Stimulated activated CD4-positive, alpha-beta T cell treated with anti-CD3 and anti-CD28 coated beads, Interleukin-1b, Interleukin-23, amount 100 ng/mL, for 24 hours (primary cell): ENCODE data around the gene CHRNB2.

ENCODE experiments used
- DNase-seq, 4 experiments: peaks; one replicate each; pipeline ENCODE4 v3.0.0-alpha.2; 2020; ENCODE audit warnings: low read depth in 4 of 4, low spot score in 1 of 4

Gene CHRNB2

DNA sequence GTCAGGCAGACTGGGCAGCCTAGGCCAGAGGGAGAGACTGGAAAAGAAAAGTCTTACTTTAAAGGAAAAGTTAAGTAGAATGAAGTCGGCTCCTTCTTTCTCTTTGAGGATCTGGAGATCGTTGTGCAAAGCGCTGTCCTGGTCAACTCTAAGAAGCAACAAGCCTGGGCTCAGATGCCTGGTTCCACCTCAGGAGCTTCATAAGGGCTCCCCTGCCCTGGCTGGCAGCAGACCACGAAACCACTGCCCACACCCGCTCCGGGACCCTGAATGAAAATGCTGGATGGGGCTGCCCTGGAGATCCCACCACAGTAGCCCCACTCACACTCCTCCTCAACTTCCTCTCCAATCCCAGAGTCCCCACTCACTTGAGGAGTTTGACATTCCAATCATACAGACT lies 15.5 kb upstream of the CHRNB2 start:
- no peak for DNase-seq

GRCh38 chr1:154553056-154554030 lies 14.2 kb upstream of the CHRNB2 start:
- DNase-seq, result no peak

GRCh38 chr1:154556422-154556821 lies 11.2 kb upstream of the CHRNB2 start:
- no peak for DNase-seq

DNA sequence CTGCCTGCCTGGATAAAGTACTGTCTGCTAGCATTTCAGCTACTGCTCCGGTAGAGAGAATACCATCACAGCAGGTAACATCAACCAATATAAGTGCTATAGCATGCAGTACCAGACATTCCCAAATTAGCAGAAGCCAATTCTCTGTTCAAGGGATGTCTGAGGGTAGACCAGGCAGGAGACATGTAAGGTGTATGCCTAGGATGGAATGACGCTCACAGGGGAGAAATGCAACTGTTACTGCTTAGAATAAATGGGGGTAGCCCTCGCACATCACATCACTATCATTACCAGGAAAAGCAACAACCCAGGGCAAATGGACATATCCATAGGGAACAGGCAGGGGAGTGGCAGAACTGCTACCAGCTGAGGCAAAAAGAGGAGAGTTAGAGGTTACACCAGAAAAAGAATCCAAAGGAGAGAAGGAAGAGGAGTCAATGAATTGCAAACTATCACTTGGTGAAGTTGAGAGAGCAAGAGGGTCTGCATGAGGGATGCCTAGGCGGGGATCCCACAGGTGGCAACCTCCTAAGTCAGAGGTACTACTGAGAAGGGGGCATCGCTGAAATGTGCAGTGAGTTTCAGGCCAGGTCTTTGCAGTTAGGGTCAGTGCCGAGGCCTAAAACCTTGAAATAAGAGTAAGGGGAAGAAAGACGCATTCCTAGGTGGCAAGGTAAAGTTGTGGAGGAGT lies 10.2 kb upstream of the CHRNB2 start:
- DNase-seq, result no peak

- no peak for DNase-seq
Observed at GRCh38 chr1:154557939-154558719, 9.4 kb upstream of the CHRNB2 start, which contains the start of gene UBE2Q1. TSS of gene UBE2Q1 (minus strand) at chr1:154558662. CDS start at chr1:154558553, 109 bp downstream.

DNA sequence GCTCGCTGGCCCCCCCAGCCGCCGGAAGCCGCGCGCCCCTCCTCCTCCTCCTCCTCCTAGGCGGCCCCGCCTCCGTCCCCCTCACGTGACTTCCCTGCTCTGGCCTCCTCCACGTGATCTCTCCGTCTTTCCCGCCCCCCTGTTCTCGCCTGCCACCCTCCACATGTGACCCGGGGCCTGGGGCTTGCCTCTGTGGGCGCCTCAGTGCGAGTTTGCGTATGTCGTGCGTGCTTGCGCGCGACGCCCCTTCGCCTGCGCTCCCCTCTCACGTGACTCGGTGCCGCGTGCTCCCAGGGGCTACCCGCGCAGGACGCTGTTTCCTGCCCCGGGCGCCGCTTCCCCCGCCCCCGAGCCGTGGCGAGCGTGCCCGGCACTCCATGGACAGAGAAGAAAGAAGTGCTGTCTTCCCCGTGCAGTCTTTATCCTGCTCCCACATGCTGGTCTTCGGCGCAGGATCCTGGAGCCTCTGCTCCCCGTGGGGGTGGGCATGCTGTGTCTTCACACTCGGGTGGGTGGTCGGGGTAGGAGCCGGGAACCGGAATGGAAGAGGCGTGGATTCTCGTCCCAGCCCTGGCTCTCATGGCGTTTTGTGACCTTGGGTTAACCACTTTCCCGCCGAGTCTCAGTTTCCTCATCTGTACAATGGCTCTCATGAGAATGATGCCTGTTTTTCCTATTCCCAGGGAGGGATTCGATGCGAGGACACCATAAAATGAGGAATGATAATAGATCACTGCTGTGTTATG lies 8.7 kb upstream of the CHRNB2 start:
- DNase-seq, result peak; percentile 97 to 99 (median 98)

- DNase-seq, result peak; percentile 68 to 75 (median 72)
Observed at GRCh38 chr1:154559466-154560044, 8.0 kb upstream of the CHRNB2 start.

DNA sequence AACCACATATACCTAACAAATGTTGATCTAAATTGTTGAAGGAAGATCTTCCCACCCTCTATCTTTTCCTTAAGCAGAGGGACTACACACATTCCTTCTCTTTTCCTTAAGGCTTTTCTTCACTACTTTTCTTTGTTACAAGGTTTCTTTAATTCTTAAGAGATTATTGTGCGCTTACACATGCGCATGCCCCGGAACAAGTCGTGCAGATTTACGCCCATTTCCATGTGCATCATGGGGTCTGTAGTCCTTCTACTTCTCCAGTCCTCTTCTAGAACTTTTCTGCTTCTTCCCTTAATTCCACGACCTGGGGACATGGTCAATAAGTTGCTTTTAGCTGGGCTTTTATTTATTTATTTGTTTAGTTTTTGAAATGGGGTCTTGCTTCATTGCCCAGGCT lies 1.7 kb upstream of the CHRNB2 start:
- no peak for DNase-seq

GRCh38 chr1:154568157-154568815 lies 708 bp downstream of the CHRNB2 start:
- no peak for DNase-seq

GRCh38 chr1:154571244-154571963 lies 3.8 kb downstream of the CHRNB2 start:
- DNase-seq, result no peak

DNA sequence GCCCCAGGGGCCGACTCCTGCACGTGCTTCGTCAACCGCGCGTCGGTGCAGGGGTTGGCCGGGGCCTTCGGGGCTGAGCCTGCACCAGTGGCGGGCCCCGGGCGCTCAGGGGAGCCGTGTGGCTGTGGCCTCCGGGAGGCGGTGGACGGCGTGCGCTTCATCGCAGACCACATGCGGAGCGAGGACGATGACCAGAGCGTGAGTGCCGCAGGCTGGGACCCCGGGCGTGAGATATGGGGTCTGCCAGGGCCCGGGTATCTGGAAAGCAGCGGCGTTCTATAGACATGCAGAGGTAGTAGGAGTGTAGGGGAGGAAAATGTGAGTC lies 4.3 kb downstream of the CHRNB2 start:
- DNase-seq, result no peak

DNA sequence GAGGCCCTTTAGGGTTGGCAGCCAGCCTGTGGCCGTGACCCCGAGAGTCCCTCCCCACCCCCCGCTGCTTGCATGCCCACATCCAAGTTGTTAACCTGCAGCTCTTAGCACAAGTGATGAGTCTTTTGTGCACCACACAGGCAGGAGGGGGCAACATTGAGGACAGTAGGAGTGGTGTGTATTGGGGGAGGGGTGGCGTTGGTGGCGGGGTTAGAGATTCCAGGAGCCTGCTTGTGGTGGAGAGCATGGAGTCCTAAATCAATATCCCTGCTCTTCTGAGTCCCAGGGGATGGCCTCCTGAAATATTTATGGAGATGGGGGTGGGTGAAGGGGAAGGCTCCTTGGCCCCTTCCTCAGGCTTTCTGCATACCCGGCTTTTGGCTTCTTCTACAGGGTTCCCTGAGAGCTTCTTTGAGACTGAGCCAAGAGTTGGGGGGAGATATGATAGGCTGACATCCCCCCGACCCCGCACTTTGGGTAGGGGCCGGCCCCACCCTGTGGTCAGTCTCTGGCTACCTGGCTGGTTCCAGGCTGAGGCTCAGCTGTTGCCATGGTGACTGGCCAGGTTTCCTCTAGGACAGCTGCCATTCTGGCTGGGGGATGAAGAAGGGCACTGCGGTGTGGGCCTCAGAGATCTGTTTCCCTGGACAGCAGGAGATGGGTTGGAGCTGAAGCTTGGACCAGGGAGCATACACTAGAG lies 5.0 kb downstream of the CHRNB2 start:
- DNase-seq, result no peak

DNA sequence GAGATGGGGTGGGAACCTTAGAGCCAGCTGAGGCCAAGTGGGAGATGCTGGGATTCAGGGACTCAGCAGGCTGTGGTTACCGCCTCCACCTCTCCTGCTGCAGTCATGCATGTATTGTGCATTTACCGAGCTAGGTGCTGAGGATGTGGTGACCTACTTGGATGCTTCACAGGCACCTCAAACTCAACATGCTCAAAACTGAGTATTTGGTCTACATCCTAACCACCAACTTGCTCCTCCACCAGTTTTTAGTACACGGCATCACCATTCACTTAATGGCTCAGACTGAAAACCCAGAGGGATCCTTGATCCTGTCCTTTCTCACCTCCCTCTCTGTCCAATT lies 5.6 kb downstream of the CHRNB2 start:
- no peak for DNase-seq

DNA sequence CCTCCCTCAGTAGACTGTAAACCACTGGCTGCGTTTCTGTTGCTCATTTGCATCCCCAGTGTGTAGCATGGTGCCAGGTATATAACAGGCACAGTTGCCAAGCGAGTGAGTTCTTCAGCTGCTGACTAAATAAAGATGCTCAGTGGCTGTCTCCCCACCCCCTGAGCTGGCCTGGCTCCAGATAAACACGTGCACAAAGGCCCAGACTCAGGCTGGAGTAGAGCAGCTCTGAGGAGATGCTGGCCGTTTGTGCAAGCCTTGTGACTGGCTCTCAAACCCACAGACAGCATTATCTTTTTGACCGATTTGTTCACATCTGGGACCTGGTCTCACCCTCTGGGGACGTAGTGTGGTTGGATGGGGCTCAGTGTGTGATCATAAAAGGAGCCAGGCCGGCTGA lies 7.1 kb downstream of the CHRNB2 start:
- no peak for DNase-seq

DNA sequence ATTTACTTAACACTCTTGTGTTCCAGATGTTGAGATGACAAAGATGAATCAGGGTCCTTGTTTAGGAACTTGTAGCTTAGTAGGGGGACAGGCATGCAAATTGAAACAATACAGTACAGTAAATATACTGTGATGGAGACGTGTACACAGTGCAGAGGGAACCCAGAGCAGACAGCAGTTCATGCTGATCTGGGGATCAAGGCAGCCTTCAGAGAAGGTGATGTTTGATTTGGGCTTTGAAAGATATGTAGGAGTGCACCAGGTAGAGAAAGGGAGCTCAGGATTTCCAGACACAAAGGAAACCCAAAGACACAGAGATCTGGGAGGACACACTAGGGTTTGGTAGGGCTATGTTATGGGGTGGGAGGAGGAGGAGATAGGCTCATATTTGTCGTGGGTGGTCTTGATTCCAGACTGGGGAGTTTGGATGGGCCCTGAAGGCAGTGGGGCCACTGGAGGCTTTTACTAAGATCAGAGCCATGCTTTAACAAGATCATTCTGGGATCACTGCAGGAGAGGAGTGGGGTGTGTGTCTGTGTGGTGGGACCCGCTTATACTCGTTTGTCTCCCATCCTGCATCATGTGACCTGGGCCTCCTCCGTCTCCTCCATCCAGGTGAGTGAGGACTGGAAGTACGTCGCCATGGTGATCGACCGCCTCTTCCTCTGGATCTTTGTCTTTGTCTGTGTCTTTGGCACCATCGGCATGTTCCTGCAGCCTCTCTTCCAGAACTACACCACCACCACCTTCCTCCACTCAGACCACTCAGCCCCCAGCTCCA lies 7.8 kb downstream of the CHRNB2 start:
- DNase-seq, result no peak

DNA sequence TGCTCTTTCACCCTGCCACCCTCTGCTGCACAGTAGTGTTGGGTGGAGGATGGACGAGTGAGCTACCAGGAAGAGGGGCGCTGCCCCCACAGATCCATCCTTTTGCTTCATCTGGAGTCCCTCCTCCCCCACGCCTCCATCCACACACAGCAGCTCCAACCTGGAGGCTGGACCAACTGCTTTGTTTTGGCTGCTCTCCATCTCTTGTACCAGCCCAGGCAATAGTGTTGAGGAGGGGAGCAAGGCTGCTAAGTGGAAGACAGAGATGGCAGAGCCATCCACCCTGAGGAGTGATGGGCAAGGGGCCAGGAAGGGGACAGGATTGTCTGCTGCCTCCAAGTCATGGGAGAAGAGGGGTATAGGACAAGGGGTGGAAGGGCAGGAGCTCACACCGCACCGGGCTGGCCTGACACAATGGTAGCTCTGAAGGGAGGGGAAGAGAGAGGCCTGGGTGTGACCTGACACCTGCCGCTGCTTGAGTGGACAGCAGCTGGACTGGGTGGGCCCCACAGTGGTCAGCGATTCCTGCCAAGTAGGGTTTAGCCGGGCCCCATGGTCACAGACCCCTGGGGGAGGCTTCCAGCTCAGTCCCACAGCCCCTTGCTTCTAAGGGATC lies 8.5 kb downstream of the CHRNB2 start:
- DNase-seq, result no peak

GRCh38 chr1:154577346-154578057 lies 9.9 kb downstream of the CHRNB2 start:
- no peak for DNase-seq
